HCT116 (cell line): ENCODE measurements around the gene TMEM11. TPM values are rescaled to one million over a fixed set of nuclear protein-coding genes. Genes with fewer than 3 reads are reported as not detected.

Experiments
- ATAC-seq: fragments of 200-7000 bp; cut with Tn5 transposase; 2 replicates; pipeline ENCODE4 v1.9.1; 2020; ENCODE audit warnings: mild to moderate bottlenecking, moderate library complexity
- BruUV-seq: library from RNA; stranded (reverse); fragments of 400-500 nt; replicated peaks from 2 replicates; lab custom pipeline; 2021; lab: Mats Ljungman, UMichigan
- CTCF ChIA-PET: fragments of 300-600 bp; sonication (Branson Sonifier 250); formaldehyde crosslinking; loops from one replicate; lab custom pipeline; 2021; ENCODE audit warnings: antibody characterized with exemption; lab: Charles Lee
- POLR2A ChIA-PET: fragments of 300-600, 350-600 bp; sonication (Branson Sonifier 250); formaldehyde crosslinking; loops from one replicate; lab custom pipeline; 2021; ENCODE audit warnings: antibody characterized with exemption; lab: Charles Lee
- RAD21 ChIA-PET, 2 experiments: fragments of 300-600 bp; sonication (Branson Sonifier 250); formaldehyde crosslinking; loops; one replicate each; lab custom pipeline; 2023; ENCODE audit warnings: low total read pairs in 2 of 2; ENCODE audit not compliant: uncharacterized antibody in 2 of 2, unreplicated experiment in 2 of 2, low non-redundant PET in 1 of 2; lab: Charles Lee
- DNase-seq: peaks from one replicate; pipeline ENCODE4 v3.0.0-alpha.2; 2010; ENCODE audit warnings: low read depth, low spot score
- H2AFZ ChIP-seq: fragments of 200-600 bp; shearing (Covaris generic), sonication (generic); 2 replicates; pipeline ENCODE4 v1.6.1; 2017; ENCODE audit warnings: low read depth, mixed run types, mixed read lengths, antibody characterized with exemption, low read length; ENCODE audit not compliant: poor library complexity, severe bottlenecking
- H3K27ac ChIP-seq: 2 replicates; pipeline ENCODE4 v1.5.1; 2012; ENCODE audit warnings: low read depth, low read length
- H3K27me3 ChIP-seq: fragments of 200-600 bp; sonication (generic); 2 replicates; pipeline ENCODE4 v1.6.1; 2016; ENCODE audit warnings: mixed run types, low read length, mixed read lengths; ENCODE audit not compliant: insufficient read depth
- H3K36me3 ChIP-seq, 2 experiments: fragments of 200-500 bp in 1 of 2; fragments of 200-600 bp in 1 of 2; sonication (Bioruptor generic) in 1 of 2; sonication (generic) in 1 of 2; 2 replicates each; pipeline versions ENCODE4 v1.5.1 to v1.6.1; 2014 to 2016; ENCODE audit warnings: low read length in 2 of 2, inconsistent platforms in 1 of 2, mixed read lengths in 1 of 2, mixed run types in 1 of 2; ENCODE audit not compliant: insufficient read depth in 2 of 2, control insufficient read depth in 1 of 2
- H3K4me1 ChIP-seq, 2 experiments: fragments of 200-600 bp in 1 of 2; sonication (generic) in 1 of 2; 2 replicates each; pipeline versions ENCODE4 v1.5.1 to v1.6.1; 2012 to 2017; ENCODE audit warnings: low read length in 2 of 2, inconsistent platforms in 1 of 2, mild to moderate bottlenecking in 1 of 2, mixed read lengths in 1 of 2, mixed run types in 1 of 2, moderate library complexity in 1 of 2; ENCODE audit not compliant: insufficient read depth in 2 of 2, control insufficient read depth in 1 of 2
- H3K4me2 ChIP-seq: fragments of 200-600 bp; sonication (generic); 2 replicates; pipeline ENCODE4 v1.6.1; 2017; ENCODE audit warnings: mixed run types, low read length, mixed read lengths
- H3K4me3 ChIP-seq, 2 experiments: fragments of 200-600 bp in 1 of 2; sonication (generic) in 1 of 2; replicated peaks in 1 of 2; 2 replicates each; pipeline ENCODE4 v1.5.1; 2011 to 2016; ENCODE audit warnings: low read length in 2 of 2, control low read depth in 1 of 2, low read depth in 1 of 2, mild to moderate bottlenecking in 1 of 2, mixed read lengths in 1 of 2, mixed run types in 1 of 2
- H3K79me2 ChIP-seq: fragments of 200-600 bp; sonication (generic); 2 replicates; pipeline ENCODE4 v1.6.1; 2017; ENCODE audit warnings: mild to moderate bottlenecking, mixed run types, low read length, moderate library complexity, mixed read lengths; ENCODE audit not compliant: insufficient read depth
- H3K9ac ChIP-seq: fragments of 200-600 bp; sonication (generic); 2 replicates; pipeline ENCODE4 v1.6.1; 2016; ENCODE audit warnings: low read length, mixed read lengths
- H3K9me2 ChIP-seq: fragments of 200-600 bp; sonication (generic), shearing (Covaris generic); 2 replicates; pipeline ENCODE4 v1.6.1; 2017; ENCODE audit warnings: mixed run types, mild to moderate bottlenecking, moderate library complexity; ENCODE audit not compliant: insufficient read depth
- H3K9me3 ChIP-seq, 2 experiments: fragments of 200-500 bp in 1 of 2; fragments of 200-600 bp in 1 of 2; sonication (Bioruptor generic) in 1 of 2; sonication (generic) in 1 of 2; 2 replicates each; pipeline ENCODE4 v1.6.1; 2014 to 2017; ENCODE audit warnings: low read length in 2 of 2, mixed read lengths in 2 of 2, inconsistent platforms in 1 of 2, low read depth in 1 of 2, mild to moderate bottlenecking in 1 of 2, mixed run types in 1 of 2, moderate library complexity in 1 of 2; ENCODE audit not compliant: control insufficient read depth in 1 of 2, insufficient read depth in 1 of 2
- H4K20me1 ChIP-seq: fragments of 200-600 bp; sonication (generic), shearing (Covaris generic); 2 replicates; pipeline ENCODE4 v1.6.1; 2017; ENCODE audit warnings: mixed run types, mild to moderate bottlenecking, moderate library complexity; ENCODE audit not compliant: insufficient read depth
- CBX3 ChIP-seq: IDR thresholded peaks from 2 replicates; pipeline ENCODE4 v1.6.1; 2012; ENCODE audit warnings: low read depth
- CEBPB ChIP-seq: IDR thresholded peaks from 2 replicates; pipeline ENCODE4 v1.6.1; 2012; ENCODE audit warnings: low read depth
- EGR1 ChIP-seq: IDR thresholded peaks from 2 replicates; pipeline ENCODE4 v1.6.1; 2012; ENCODE audit warnings: low read depth
- EZH2 ChIP-seq: fragments of 200-600 bp; sonication (generic); IDR thresholded peaks from 2 replicates; pipeline ENCODE4 v1.6.1; 2017; ENCODE audit warnings: antibody characterized with exemption, mixed run types
- JUND ChIP-seq: IDR thresholded peaks from 2 replicates; pipeline ENCODE4 v1.6.1; 2012
- POLR2AphosphoS5 ChIP-seq: IDR thresholded peaks from 2 replicates; pipeline ENCODE4 v1.6.1; 2011; ENCODE audit warnings: mild to moderate bottlenecking, low read depth, low read length, moderate library complexity
- RAD21 ChIP-seq: IDR thresholded peaks from 2 replicates; pipeline ENCODE4 v1.6.1; 2012; ENCODE audit warnings: low read depth, mild to moderate bottlenecking
- SP1 ChIP-seq: IDR thresholded peaks from 2 replicates; pipeline ENCODE4 v1.6.1; 2012; ENCODE audit warnings: low read depth
- SRF ChIP-seq: IDR thresholded peaks from 2 replicates; pipeline ENCODE4 v1.6.1; 2012; ENCODE audit warnings: low read depth
- intact Hi-C: fragments of 100-400 bp; cut with micrococcal nuclease; formaldehyde crosslinking; loops from 2 replicates; pipeline ENCODE4 v1.10.0; 2022
- total RNA-seq: library from RNA; stranded (reverse); gene quantifications from one replicate; pipeline ENCODE4 v1.2.1, GENCODE V29; 2021; ENCODE audit not compliant: unreplicated experiment
- TF ChIP-seq, protein P1 (sequence below): IDR thresholded peaks from 2 replicates; pipeline ENCODE4 v1.6.1; 2012

TMEM11 gene
- total RNA-seq, 1 experiment from 2014 or later, result 31.0 TPM

DNA sequence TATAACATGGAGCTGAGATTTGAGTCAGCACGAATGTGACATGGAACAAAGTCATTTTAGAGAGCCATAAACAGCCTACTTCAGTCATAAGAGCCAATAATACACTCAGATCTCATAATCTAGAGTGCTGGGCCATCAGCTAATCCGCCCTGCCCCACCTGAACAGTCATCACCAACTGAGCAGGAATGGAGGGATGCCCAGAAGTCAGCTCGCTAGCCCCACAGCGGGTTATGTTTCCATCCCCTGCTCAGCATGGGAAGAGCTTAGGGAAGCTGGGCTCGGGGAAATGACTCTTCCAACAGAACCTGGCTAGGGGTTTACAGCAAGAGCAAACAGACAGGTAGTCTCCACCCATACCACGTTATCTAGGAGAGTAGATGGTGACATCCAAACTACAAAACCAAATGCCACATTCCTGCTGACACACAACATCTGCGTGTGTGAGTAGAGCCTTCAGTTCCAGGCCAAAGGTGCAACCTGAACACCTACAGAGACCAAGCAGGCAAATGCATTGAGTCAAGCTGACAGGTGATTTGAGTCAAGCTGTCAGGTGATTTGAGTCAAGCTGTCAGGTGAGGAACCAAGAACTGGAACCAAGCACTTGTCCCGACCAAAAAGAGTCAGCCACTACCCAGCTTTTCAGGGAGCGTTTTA lies 2.0 kb downstream of the TMEM11 start:
- intact Hi-C loops, result loop anchor here (5.0 kb wide), 1 partner anchor 170 kb away; the partner anchor contains the start of gene USP22
- POLR2A ChIA-PET, result no interaction called here
- Histone ChIP-seq H3K9me2 (no peaks in the 10 kb centered on the region), H3K4me1 (peaks cover 17 to 27% of the 10 kb centered on the region in 2 experiments; a peak in 3 of 4 replicates), H3K9ac (peak overlapping the region; percentile 99; the same call in 1 of the 2 replicates), H3K36me3 (peaks cover 9 to 27% of the 10 kb centered on the region in 2 experiments; a peak in 2 of 4 replicates), H3K27ac (no peak overlapping the region), H3K4me2 (peak overlapping the region; percentile 98), H3K27me3 (no peaks in the 10 kb centered on the region), H4K20me1 (peaks cover 8% of the 10 kb centered on the region; the same call in 1 of the 2 replicates), H3K4me3 (peak overlapping the region in 1 of 2 experiments; percentile 98; a peak in 2 of 4 replicates), H2AFZ (no peak overlapping the region), H3K9me3 (no peaks in the 10 kb centered on the region), H3K79me2 (peaks cover 96% of the 10 kb centered on the region)
- CTCF ChIA-PET, result no interaction called here
- RAD21 ChIA-PET, result no interaction called here
- BruUV-seq, result no TSS peak
- ATAC-seq (no peak), DNase-seq (no peak)
- TF ChIP-seq SP1, result no peak
- TF ChIP-seq, protein P1, sequence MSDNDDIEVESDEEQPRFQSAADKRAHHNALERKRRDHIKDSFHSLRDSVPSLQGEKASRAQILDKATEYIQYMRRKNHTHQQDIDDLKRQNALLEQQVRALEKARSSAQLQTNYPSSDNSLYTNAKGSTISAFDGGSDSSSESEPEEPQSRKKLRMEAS, result no peak
- no peak for TF ChIP-seq SRF
- TF ChIP-seq POLR2AphosphoS5, result no peak
- TF ChIP-seq RAD21, result no peak
- TF ChIP-seq EGR1, result no peak
- TF ChIP-seq CBX3, result no peak
- no peak for TF ChIP-seq CEBPB
- TF ChIP-seq EZH2, result no peak
- TF ChIP-seq JUND, result no peak
